Keratinocyte (primary cell): Measurements from ENCODE around the gene SEMA4D. TPM values are rescaled to one million over a fixed set of nuclear protein-coding genes. Genes with fewer than 3 reads are reported as not detected.

ENCODE experiments used
- DNase-seq: peaks from one replicate; pipeline ENCODE4 v3.0.0-alpha.2; 2011; ENCODE audit warnings: low read depth, missing footprints, low spot score
- FAIRE-seq: peaks from 2 replicates; lab custom pipeline; 2011; peaks lifted over from hg19 to GRCh38; lab: Jason Lieb, UNC
- H2AFZ ChIP-seq: 2 replicates; pipeline ENCODE4 v1.6.0; 2012; ENCODE audit warnings: low read length, control low read depth, inconsistent platforms; ENCODE audit not compliant: control insufficient read depth
- H3K27ac ChIP-seq: 2 replicates; pipeline ENCODE4 v1.5.1; 2011; ENCODE audit warnings: low read length; ENCODE audit not compliant: control insufficient read depth, insufficient read depth
- H3K27me3 ChIP-seq: 3 replicates; pipeline ENCODE4 v1.6.0; 2011; ENCODE audit warnings: low read length; ENCODE audit not compliant: control insufficient read depth, insufficient read depth; ENCODE audit errors: extremely low read depth
- H3K36me3 ChIP-seq, 2 experiments: 2 replicates in 1 of 2; 3 replicates in 1 of 2; pipeline ENCODE4 v1.5.1; 2011; ENCODE audit warnings: low read length in 2 of 2, mild to moderate bottlenecking in 1 of 2; ENCODE audit not compliant: control insufficient read depth in 2 of 2, insufficient read depth in 2 of 2; ENCODE audit errors: extremely low read depth in 1 of 2
- H3K4me1 ChIP-seq: 3 replicates; pipeline ENCODE4 v1.5.1; 2011; ENCODE audit warnings: low read length; ENCODE audit not compliant: control insufficient read depth, insufficient read depth; ENCODE audit errors: extremely low read depth
- H3K4me2 ChIP-seq: 3 replicates; pipeline ENCODE4 v1.6.0; 2011; ENCODE audit warnings: low read depth, low read length; ENCODE audit not compliant: control insufficient read depth, insufficient read depth; ENCODE audit errors: extremely low read depth
- H3K4me3 ChIP-seq, 3 experiments: fragments of 200-600 bp in 1 of 3; sonication (generic) in 1 of 3; 2 replicates in 2 of 3; 3 replicates in 1 of 3; pipeline ENCODE4 v1.5.1; 2011 to 2016; ENCODE audit warnings: low read length in 3 of 3, mild to moderate bottlenecking in 3 of 3, control low read depth in 2 of 3, inconsistent platforms in 1 of 3, low read depth in 1 of 3, mixed read lengths in 1 of 3, mixed run types in 1 of 3, moderate library complexity in 1 of 3; ENCODE audit not compliant: control insufficient read depth in 2 of 3, insufficient read depth in 2 of 3; ENCODE audit errors: extremely low read depth in 1 of 3
- H3K79me2 ChIP-seq: 2 replicates; pipeline ENCODE4 v1.6.0; 2012; ENCODE audit warnings: low read length; ENCODE audit not compliant: control insufficient read depth, insufficient read depth
- H3K9ac ChIP-seq: 3 replicates; pipeline ENCODE4 v1.6.0; 2011; ENCODE audit warnings: low read length; ENCODE audit not compliant: control insufficient read depth, insufficient read depth; ENCODE audit errors: extremely low read depth
- H3K9me1 ChIP-seq: 3 replicates; pipeline ENCODE4 v1.6.0; 2011; ENCODE audit warnings: low read length; ENCODE audit not compliant: control insufficient read depth, insufficient read depth; ENCODE audit errors: extremely low read depth
- H3K9me3 ChIP-seq: 2 replicates; pipeline ENCODE4 v1.5.1; 2012; ENCODE audit warnings: low read depth, low read length; ENCODE audit not compliant: control insufficient read depth
- H4K20me1 ChIP-seq: 3 replicates; pipeline ENCODE4 v1.6.0; 2011; ENCODE audit warnings: low read length; ENCODE audit not compliant: control insufficient read depth, insufficient read depth; ENCODE audit errors: extremely low read depth
- CTCF ChIP-seq, 3 experiments: IDR thresholded peaks in 1 of 3; conservative IDR thresholded peaks in 1 of 3; optimal IDR thresholded peaks in 1 of 3; 2 replicates in 2 of 3; 3 replicates in 1 of 3; pipeline versions ENCODE3 to v1.5.1; 2011; ENCODE audit warnings: low read length in 3 of 3, mild to moderate bottlenecking in 3 of 3, moderate library complexity in 2 of 3, control low read depth in 1 of 3, inconsistent platforms in 1 of 3; ENCODE audit not compliant: insufficient read depth in 2 of 3; ENCODE audit errors: extremely low read depth in 1 of 3
- EZH2 ChIP-seq: IDR thresholded peaks from one replicate; pipeline ENCODE4 v1.6.1; 2012; ENCODE audit warnings: inconsistent platforms, mild to moderate bottlenecking, low read length, moderate library complexity
- dilution Hi-C: fragments of 300-500 bp; cut with MboI; formaldehyde crosslinking; loops from one replicate; pipeline ENCODE4 v1.7.0; 2020; ENCODE audit warnings: low sequenced_read_pairs; ENCODE audit not compliant: extremely low pct_ligation_motif_present
- polyA plus RNA-seq, 5 experiments: library from polyadenylated mRNA; depleted of rRNA in 3 of 5; stranded (reverse) in 3 of 5; stranded (forward) in 1 of 5; unstranded in 1 of 5; fragments of >200 nt; gene quantifications; 1 replicate in 1 of 5; 2 replicates in 3 of 5; 3 replicates in 1 of 5; pipeline versions ENCODE4 v1.2.1 to v1.2.3, GENCODE V29; 2011 to 2012; ENCODE audit warnings: missing spikeins in 2 of 5, low read depth in 1 of 5, low replicate concordance in 1 of 5

The SEMA4D gene
- polyA plus RNA-seq, 1 donor (not counting 4 experiments of a cell fraction or from before 2014, with no cell fraction given) = 0.43 TPM

- H3K9ac ChIP-seq = no peak overlapping the region
- no peak for DNase-seq
- H3K36me3 ChIP-seq = no peaks in the 10 kb centered on the region
- H3K9me1 ChIP-seq = no peaks in the 10 kb centered on the region
- H3K79me2 ChIP-seq = no peaks in the 10 kb centered on the region
- no peak overlapping the region for H2AFZ ChIP-seq
- no peak overlapping the region for H3K4me3 ChIP-seq
- TF ChIP-seq CTCF (optimal IDR thresholded peaks at IDR 0.05 in 1 of 3, IDR thresholded peaks at IDR 0.05 in 1 of 3, conservative IDR thresholded peaks at IDR 0.05 in 1 of 3; ENCODE audit: extremely low read depth in 1 of 3, insufficient read depth in 2 of 3, low read length in 3 of 3) = no peak
- no peak for TF ChIP-seq EZH2
- H3K9me3 ChIP-seq = no peaks in the 10 kb centered on the region
- dilution Hi-C loops = no loop called here
- H3K27ac ChIP-seq = no peak overlapping the region
- H4K20me1 ChIP-seq = no peaks in the 10 kb centered on the region
- H3K27me3 ChIP-seq = no peaks in the 10 kb centered on the region
- H3K4me2 ChIP-seq = no peak overlapping the region
- FAIRE-seq = no peak
- H3K4me1 ChIP-seq = no peaks in the 10 kb centered on the region
These were observed 20.5 kb downstream of the SEMA4D start for GRCh38 chr9:89477384-89477783.

GRCh38 chr9:89476546-89476945 lies 21.4 kb downstream of the SEMA4D start:
- H3K79me2 ChIP-seq = no peaks in the 10 kb centered on the region
- H3K9ac ChIP-seq = no peak overlapping the region
- H4K20me1 ChIP-seq = no peaks in the 10 kb centered on the region
- H2AFZ ChIP-seq = no peak overlapping the region
- H3K27me3 ChIP-seq = no peaks in the 10 kb centered on the region
- no peak overlapping the region for H3K27ac ChIP-seq
- no peaks in the 10 kb centered on the region for H3K9me1 ChIP-seq
- H3K9me3 ChIP-seq = no peaks in the 10 kb centered on the region
- TF ChIP-seq EZH2 = no peak
- TF ChIP-seq CTCF (optimal IDR thresholded peaks at IDR 0.05 in 1 of 3, IDR thresholded peaks at IDR 0.05 in 1 of 3, conservative IDR thresholded peaks at IDR 0.05 in 1 of 3; ENCODE audit: extremely low read depth in 1 of 3, insufficient read depth in 2 of 3, low read length in 3 of 3) = no peak
- DNase-seq (no peak), FAIRE-seq (no peak)
- H3K36me3 ChIP-seq = no peaks in the 10 kb centered on the region
- H3K4me3 ChIP-seq = no peak overlapping the region
- H3K4me1 ChIP-seq = no peaks in the 10 kb centered on the region
- dilution Hi-C loops = no loop called here
- no peak overlapping the region for H3K4me2 ChIP-seq
